Keratinocyte (primary cell): ENCODE results near the gene TTLL5. TPM values are rescaled to one million over a fixed set of nuclear protein-coding genes. Genes with fewer than 3 reads are reported as not detected.

Experiments
- DNase-seq: peaks from one replicate; pipeline ENCODE4 v3.0.0-alpha.2; 2011; ENCODE audit warnings: low read depth, missing footprints, low spot score
- FAIRE-seq: peaks from 2 replicates; lab custom pipeline; 2011; peaks lifted over from hg19 to GRCh38; lab: Jason Lieb, UNC
- H2AFZ ChIP-seq: 2 replicates; pipeline ENCODE4 v1.6.0; 2012; ENCODE audit warnings: low read length, control low read depth, inconsistent platforms; ENCODE audit not compliant: control insufficient read depth
- H3K27ac ChIP-seq: 2 replicates; pipeline ENCODE4 v1.5.1; 2011; ENCODE audit warnings: low read length; ENCODE audit not compliant: control insufficient read depth, insufficient read depth
- H3K27me3 ChIP-seq: 3 replicates; pipeline ENCODE4 v1.6.0; 2011; ENCODE audit warnings: low read length; ENCODE audit not compliant: control insufficient read depth, insufficient read depth; ENCODE audit errors: extremely low read depth
- H3K36me3 ChIP-seq, 2 experiments: 2 replicates in 1 of 2; 3 replicates in 1 of 2; pipeline ENCODE4 v1.5.1; 2011; ENCODE audit warnings: low read length in 2 of 2, mild to moderate bottlenecking in 1 of 2; ENCODE audit not compliant: control insufficient read depth in 2 of 2, insufficient read depth in 2 of 2; ENCODE audit errors: extremely low read depth in 1 of 2
- H3K4me1 ChIP-seq: 3 replicates; pipeline ENCODE4 v1.5.1; 2011; ENCODE audit warnings: low read length; ENCODE audit not compliant: control insufficient read depth, insufficient read depth; ENCODE audit errors: extremely low read depth
- H3K4me2 ChIP-seq: 3 replicates; pipeline ENCODE4 v1.6.0; 2011; ENCODE audit warnings: low read depth, low read length; ENCODE audit not compliant: control insufficient read depth, insufficient read depth; ENCODE audit errors: extremely low read depth
- H3K4me3 ChIP-seq, 3 experiments: fragments of 200-600 bp in 1 of 3; sonication (generic) in 1 of 3; 2 replicates in 2 of 3; 3 replicates in 1 of 3; pipeline ENCODE4 v1.5.1; 2011 to 2016; ENCODE audit warnings: low read length in 3 of 3, mild to moderate bottlenecking in 3 of 3, control low read depth in 2 of 3, inconsistent platforms in 1 of 3, low read depth in 1 of 3, mixed read lengths in 1 of 3, mixed run types in 1 of 3, moderate library complexity in 1 of 3; ENCODE audit not compliant: control insufficient read depth in 2 of 3, insufficient read depth in 2 of 3; ENCODE audit errors: extremely low read depth in 1 of 3
- H3K79me2 ChIP-seq: 2 replicates; pipeline ENCODE4 v1.6.0; 2012; ENCODE audit warnings: low read length; ENCODE audit not compliant: control insufficient read depth, insufficient read depth
- H3K9ac ChIP-seq: 3 replicates; pipeline ENCODE4 v1.6.0; 2011; ENCODE audit warnings: low read length; ENCODE audit not compliant: control insufficient read depth, insufficient read depth; ENCODE audit errors: extremely low read depth
- H3K9me1 ChIP-seq: 3 replicates; pipeline ENCODE4 v1.6.0; 2011; ENCODE audit warnings: low read length; ENCODE audit not compliant: control insufficient read depth, insufficient read depth; ENCODE audit errors: extremely low read depth
- H3K9me3 ChIP-seq: 2 replicates; pipeline ENCODE4 v1.5.1; 2012; ENCODE audit warnings: low read depth, low read length; ENCODE audit not compliant: control insufficient read depth
- H4K20me1 ChIP-seq: 3 replicates; pipeline ENCODE4 v1.6.0; 2011; ENCODE audit warnings: low read length; ENCODE audit not compliant: control insufficient read depth, insufficient read depth; ENCODE audit errors: extremely low read depth
- EZH2 ChIP-seq: IDR thresholded peaks from one replicate; pipeline ENCODE4 v1.6.1; 2012; ENCODE audit warnings: inconsistent platforms, mild to moderate bottlenecking, low read length, moderate library complexity
- dilution Hi-C: fragments of 300-500 bp; cut with MboI; formaldehyde crosslinking; loops from one replicate; pipeline ENCODE4 v1.7.0; 2020; ENCODE audit warnings: low sequenced_read_pairs; ENCODE audit not compliant: extremely low pct_ligation_motif_present
- polyA plus RNA-seq, 5 experiments: library from polyadenylated mRNA; depleted of rRNA in 3 of 5; stranded (reverse) in 3 of 5; stranded (forward) in 1 of 5; unstranded in 1 of 5; fragments of >200 nt; gene quantifications; 1 replicate in 1 of 5; 2 replicates in 3 of 5; 3 replicates in 1 of 5; pipeline versions ENCODE4 v1.2.1 to v1.2.3, GENCODE V29; 2011 to 2012; ENCODE audit warnings: missing spikeins in 2 of 5, low read depth in 1 of 5, low replicate concordance in 1 of 5
- TF ChIP-seq, protein P1 (sequence below), 3 experiments: IDR thresholded peaks in 1 of 3; conservative IDR thresholded peaks in 1 of 3; optimal IDR thresholded peaks in 1 of 3; 2 replicates in 2 of 3; 3 replicates in 1 of 3; pipeline versions ENCODE3 to v1.5.1; 2011; ENCODE audit warnings: low read length in 3 of 3, mild to moderate bottlenecking in 3 of 3, moderate library complexity in 2 of 3, control low read depth in 1 of 3, inconsistent platforms in 1 of 3; ENCODE audit not compliant: insufficient read depth in 2 of 3; ENCODE audit errors: extremely low read depth in 1 of 3

TTLL5 gene
- polyA plus RNA-seq, 1 donor (not counting 4 experiments of a cell fraction or from before 2014, with no cell fraction given), result 20.7 TPM

DNA sequence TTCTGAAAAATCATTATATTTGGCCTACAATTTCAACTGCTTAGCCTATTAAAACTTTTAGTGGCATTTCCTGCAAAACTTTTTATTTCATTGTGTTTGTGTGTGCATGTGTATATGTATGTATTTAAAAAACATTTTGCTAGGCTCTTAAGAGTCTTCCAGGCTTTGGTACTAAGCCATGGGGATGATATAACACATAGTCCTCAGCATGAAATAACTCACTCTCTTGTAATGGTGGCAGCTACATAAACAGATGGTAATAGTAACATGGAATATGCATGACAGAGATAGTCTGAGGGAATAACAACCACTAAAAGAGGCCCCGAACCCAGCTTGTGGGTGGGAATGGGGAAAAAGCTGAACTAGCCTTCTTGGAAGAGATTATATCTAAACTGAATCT is 141.4 kb downstream of the TTLL5 start:
- Histone ChIP-seq H3K9me3 (no peaks in the 10 kb centered on the region), H3K4me2 (no peak overlapping the region), H2AFZ (no peak overlapping the region), H3K79me2 (no peaks in the 10 kb centered on the region), H3K4me3 (no peak overlapping the region), H3K4me1 (no peaks in the 10 kb centered on the region), H3K9ac (no peak overlapping the region), H3K36me3 (no peaks in the 10 kb centered on the region), H3K27ac (no peak overlapping the region), H4K20me1 (no peaks in the 10 kb centered on the region), H3K27me3 (no peaks in the 10 kb centered on the region), H3K9me1 (no peaks in the 10 kb centered on the region)
- DNase-seq (no peak), FAIRE-seq (no peak)
- no peak for TF ChIP-seq EZH2
- TF ChIP-seq, protein P1, sequence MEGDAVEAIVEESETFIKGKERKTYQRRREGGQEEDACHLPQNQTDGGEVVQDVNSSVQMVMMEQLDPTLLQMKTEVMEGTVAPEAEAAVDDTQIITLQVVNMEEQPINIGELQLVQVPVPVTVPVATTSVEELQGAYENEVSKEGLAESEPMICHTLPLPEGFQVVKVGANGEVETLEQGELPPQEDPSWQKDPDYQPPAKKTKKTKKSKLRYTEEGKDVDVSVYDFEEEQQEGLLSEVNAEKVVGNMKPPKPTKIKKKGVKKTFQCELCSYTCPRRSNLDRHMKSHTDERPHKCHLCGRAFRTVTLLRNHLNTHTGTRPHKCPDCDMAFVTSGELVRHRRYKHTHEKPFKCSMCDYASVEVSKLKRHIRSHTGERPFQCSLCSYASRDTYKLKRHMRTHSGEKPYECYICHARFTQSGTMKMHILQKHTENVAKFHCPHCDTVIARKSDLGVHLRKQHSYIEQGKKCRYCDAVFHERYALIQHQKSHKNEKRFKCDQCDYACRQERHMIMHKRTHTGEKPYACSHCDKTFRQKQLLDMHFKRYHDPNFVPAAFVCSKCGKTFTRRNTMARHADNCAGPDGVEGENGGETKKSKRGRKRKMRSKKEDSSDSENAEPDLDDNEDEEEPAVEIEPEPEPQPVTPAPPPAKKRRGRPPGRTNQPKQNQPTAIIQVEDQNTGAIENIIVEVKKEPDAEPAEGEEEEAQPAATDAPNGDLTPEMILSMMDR (optimal IDR thresholded peaks at IDR 0.05 in 1 of 3, IDR thresholded peaks at IDR 0.05 in 1 of 3, conservative IDR thresholded peaks at IDR 0.05 in 1 of 3; ENCODE audit: extremely low read depth in 1 of 3, insufficient read depth in 2 of 3, low read length in 3 of 3), result no peak
- dilution Hi-C loops, result no loop called here

DNA sequence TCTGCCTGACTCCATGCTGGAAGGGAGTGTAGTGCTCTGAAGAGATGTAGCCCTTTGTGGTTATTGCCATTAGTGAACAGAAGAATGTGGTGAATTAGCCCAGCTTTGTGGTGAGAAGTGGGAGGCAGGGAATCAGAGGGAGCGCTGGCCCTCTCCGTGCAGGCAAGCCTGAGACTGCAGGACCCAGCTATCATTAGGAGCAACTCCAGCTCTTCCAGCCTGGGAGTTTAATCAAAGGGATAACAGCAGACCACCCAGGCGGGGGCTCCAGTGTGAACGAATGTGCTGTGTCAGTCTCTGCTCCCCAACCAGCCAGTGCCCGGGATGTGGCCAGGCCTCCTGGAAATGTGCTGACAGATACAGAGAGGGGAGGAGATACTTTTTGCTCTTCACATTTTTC is 142.7 kb downstream of the TTLL5 start:
- no peaks in the 10 kb centered on the region for H3K27me3 ChIP-seq
- H3K27ac ChIP-seq, result no peak overlapping the region
- no peak overlapping the region for H3K4me3 ChIP-seq
- DNase-seq (no peak), FAIRE-seq (no peak)
- TF ChIP-seq, protein P1 (optimal IDR thresholded peaks at IDR 0.05 in 1 of 3, IDR thresholded peaks at IDR 0.05 in 1 of 3, conservative IDR thresholded peaks at IDR 0.05 in 1 of 3; ENCODE audit: extremely low read depth in 1 of 3, insufficient read depth in 2 of 3, low read length in 3 of 3), result no peak
- no peak for TF ChIP-seq EZH2
- no peak overlapping the region for H3K9ac ChIP-seq
- no peaks in the 10 kb centered on the region for H3K36me3 ChIP-seq
- no peaks in the 10 kb centered on the region for H3K9me1 ChIP-seq
- H3K79me2 ChIP-seq, result no peaks in the 10 kb centered on the region
- no peak overlapping the region for H3K4me2 ChIP-seq
- H2AFZ ChIP-seq, result no peak overlapping the region
- H3K9me3 ChIP-seq, result no peaks in the 10 kb centered on the region
- H4K20me1 ChIP-seq, result no peaks in the 10 kb centered on the region
- H3K4me1 ChIP-seq, result no peaks in the 10 kb centered on the region
- dilution Hi-C loops, result no loop called here
